ENCODE measurements around the gene INTS1.

DNA sequence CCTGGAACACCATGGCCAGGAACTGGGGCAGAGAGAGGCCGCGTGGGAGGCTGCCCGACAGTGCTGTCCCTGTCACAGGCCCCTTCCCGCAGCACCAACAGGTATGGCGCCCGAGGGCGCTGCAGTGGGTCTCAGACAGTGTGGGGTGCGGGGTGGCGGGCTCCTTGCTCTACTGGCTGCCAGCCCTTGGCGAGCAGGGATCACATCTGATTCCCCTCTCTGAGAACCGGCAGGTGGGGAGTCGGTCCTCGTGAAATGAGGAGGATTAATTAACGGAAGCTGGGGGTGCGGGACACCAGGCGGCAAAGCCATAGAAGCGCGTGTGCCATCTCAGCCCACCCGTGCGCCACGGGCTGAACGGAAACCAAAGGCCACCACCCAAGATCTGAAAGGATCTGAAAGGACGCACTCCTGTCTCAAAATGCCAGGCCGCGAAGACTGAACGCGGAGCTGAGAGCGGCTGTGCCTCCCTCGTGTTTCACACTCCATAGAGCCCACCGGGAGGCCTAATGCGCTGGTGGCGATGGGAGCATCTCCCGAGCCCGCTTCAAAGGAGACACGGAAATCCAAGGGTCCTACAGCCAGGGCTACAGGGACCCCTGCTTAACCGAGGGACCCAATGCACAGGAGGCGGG lies 6.8 kb downstream of the INTS1 start:
- TF ChIP-seq, protein P1, sequence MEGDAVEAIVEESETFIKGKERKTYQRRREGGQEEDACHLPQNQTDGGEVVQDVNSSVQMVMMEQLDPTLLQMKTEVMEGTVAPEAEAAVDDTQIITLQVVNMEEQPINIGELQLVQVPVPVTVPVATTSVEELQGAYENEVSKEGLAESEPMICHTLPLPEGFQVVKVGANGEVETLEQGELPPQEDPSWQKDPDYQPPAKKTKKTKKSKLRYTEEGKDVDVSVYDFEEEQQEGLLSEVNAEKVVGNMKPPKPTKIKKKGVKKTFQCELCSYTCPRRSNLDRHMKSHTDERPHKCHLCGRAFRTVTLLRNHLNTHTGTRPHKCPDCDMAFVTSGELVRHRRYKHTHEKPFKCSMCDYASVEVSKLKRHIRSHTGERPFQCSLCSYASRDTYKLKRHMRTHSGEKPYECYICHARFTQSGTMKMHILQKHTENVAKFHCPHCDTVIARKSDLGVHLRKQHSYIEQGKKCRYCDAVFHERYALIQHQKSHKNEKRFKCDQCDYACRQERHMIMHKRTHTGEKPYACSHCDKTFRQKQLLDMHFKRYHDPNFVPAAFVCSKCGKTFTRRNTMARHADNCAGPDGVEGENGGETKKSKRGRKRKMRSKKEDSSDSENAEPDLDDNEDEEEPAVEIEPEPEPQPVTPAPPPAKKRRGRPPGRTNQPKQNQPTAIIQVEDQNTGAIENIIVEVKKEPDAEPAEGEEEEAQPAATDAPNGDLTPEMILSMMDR (IDR thresholded peaks at IDR 0.05): no peak
- TF ChIP-seq POLR2A (IDR thresholded peaks at IDR 0.05) (no peak), EP300 (IDR thresholded peaks at IDR 0.05) (no peak)

Measured in sigmoid colon (tissue), 4 donors.